Gastrocnemius medialis (tissue), 4 donors: ENCODE measurements around the gene CPNE7.

Source experiments
- POLR2A ChIP-seq, 2 donors: fragments of 450-650 bp; IDR thresholded peaks; one replicate each; pipeline ENCODE4 v1.6.1; 2017; ENCODE audit warnings: antibody characterized with exemption in 2 of 2, mild to moderate bottlenecking in 2 of 2, moderate library complexity in 2 of 2
- TF ChIP-seq, protein P1 (sequence below), 5 experiments: fragments of 450-650 bp in 3 of 5; fragments of 200-600 bp in 2 of 5; sonication (generic) in 2 of 5; IDR thresholded peaks in 4 of 5; conservative IDR thresholded peaks in 1 of 5; 1 replicate in 4 of 5; 2 replicates in 1 of 5; pipeline ENCODE4 v1.5.1; 2016 to 2019; ENCODE audit warnings: antibody characterized with exemption in 5 of 5, mild to moderate bottlenecking in 3 of 5, moderate library complexity in 3 of 5

DNA sequence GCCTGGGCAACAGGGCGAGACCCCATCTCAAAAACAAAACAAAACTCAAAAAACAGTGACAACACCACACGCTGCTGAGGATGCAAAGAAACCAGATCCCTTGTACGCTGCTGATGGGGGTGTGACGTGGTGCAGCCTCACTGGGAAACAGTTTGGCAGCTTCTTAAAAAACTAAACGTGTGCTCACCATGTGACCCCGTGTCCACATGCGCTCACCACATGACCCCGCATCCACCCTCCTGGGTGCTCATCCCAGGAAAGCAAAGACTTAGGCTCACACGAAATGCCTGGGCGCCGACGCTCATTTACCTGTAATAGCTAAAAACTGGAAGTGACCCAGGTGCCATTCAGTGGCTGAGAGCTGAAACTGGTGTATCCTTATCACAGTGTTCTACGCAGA is 35.0 kb upstream of the CPNE7 start:
- TF ChIP-seq, protein P1, sequence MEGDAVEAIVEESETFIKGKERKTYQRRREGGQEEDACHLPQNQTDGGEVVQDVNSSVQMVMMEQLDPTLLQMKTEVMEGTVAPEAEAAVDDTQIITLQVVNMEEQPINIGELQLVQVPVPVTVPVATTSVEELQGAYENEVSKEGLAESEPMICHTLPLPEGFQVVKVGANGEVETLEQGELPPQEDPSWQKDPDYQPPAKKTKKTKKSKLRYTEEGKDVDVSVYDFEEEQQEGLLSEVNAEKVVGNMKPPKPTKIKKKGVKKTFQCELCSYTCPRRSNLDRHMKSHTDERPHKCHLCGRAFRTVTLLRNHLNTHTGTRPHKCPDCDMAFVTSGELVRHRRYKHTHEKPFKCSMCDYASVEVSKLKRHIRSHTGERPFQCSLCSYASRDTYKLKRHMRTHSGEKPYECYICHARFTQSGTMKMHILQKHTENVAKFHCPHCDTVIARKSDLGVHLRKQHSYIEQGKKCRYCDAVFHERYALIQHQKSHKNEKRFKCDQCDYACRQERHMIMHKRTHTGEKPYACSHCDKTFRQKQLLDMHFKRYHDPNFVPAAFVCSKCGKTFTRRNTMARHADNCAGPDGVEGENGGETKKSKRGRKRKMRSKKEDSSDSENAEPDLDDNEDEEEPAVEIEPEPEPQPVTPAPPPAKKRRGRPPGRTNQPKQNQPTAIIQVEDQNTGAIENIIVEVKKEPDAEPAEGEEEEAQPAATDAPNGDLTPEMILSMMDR (IDR thresholded peaks at IDR 0.05 in 4 of 5, conservative IDR thresholded peaks at IDR 0.05 in 1 of 5), result no peak
- no peak for TF ChIP-seq POLR2A (IDR thresholded peaks at IDR 0.05)
